Right lobe of liver (tissue), 4 donors: ENCODE results near the gene TLR9.

ENCODE experiments used
- CTCF ChIP-seq, 4 donors: fragments of 200-600 bp in 3 of 4; fragments of 450-650 bp in 1 of 4; IDR thresholded peaks; one replicate each; pipeline versions ENCODE4 v1.5.1 to v1.8.0; 2016 to 2022; ENCODE audit warnings: antibody characterized with exemption in 4 of 4, mild to moderate bottlenecking in 2 of 4
- POLR2A ChIP-seq: fragments of 450-650 bp; IDR thresholded peaks from one replicate; pipeline ENCODE4 v1.6.1; 2017; ENCODE audit warnings: antibody characterized with exemption, mild to moderate bottlenecking
- donor health status: DM: no; HTN: no; CAD: no.
- donor health status: DM: no; HTN: no; CAD: no.
- donor health status: DM: no; HTN: yes; CAD: no.

- TF ChIP-seq CTCF (IDR thresholded peaks at IDR 0.05) (no peak), POLR2A (no peak)
Measured at GRCh38 chr3:52195291-52195597, 30.2 kb downstream of the TLR9 start.
